GM21723 (cell line): Measurements from ENCODE around the gene MLF2.

Experiments
- ATAC-seq: cut with Tn5 transposase; IDR thresholded peaks from one replicate; pipeline ENCODE4 v1.9.1; 2021; ENCODE audit warnings: mild to moderate bottlenecking, moderate library complexity; ENCODE audit not compliant: unreplicated experiment

MLF2 gene

GRCh38 chr12:6698352-6699046, 54.4 kb downstream of the MLF2 start:
- ATAC-seq, result no peak
